Measurements from ENCODE around the gene PRKN. TPM values are rescaled to one million over a fixed set of nuclear protein-coding genes. Genes with fewer than 3 reads are reported as not detected.

Gene PRKN
- total RNA-seq, 1 donor from 2014 or later = 25.5 TPM

GRCh38 chr6:162640756-162641155 lies 86.8 kb downstream of the PRKN start:
- no peaks in the 10 kb centered on the region for H3K27me3 ChIP-seq (ENCODE audit: low read depth)
- H3K4me1 ChIP-seq = peaks cover 35% of the 10 kb centered on the region
- H3K36me3 ChIP-seq = no peaks in the 10 kb centered on the region
- DNase-seq = no peak
- H3K9me3 ChIP-seq (replicated peaks) = no peaks in the 10 kb centered on the region
- no peak overlapping the region for H3K27ac ChIP-seq (replicated peaks)
- no peak overlapping the region for H3K4me3 ChIP-seq
- TF ChIP-seq CTCF (IDR thresholded peaks at IDR 0.05; ENCODE audit: borderline replicate concordance) = no peak
- intact Hi-C loops (cut with micrococcal nuclease) = no loop called here

GRCh38 chr6:162639951-162640350 lies 87.6 kb downstream of the PRKN start:
- no peak for TF ChIP-seq CTCF (IDR thresholded peaks at IDR 0.05; ENCODE audit: borderline replicate concordance)
- no peak for DNase-seq
- Histone ChIP-seq H3K4me3 (no peak overlapping the region), H3K27me3 (ENCODE audit: low read depth) (no peaks in the 10 kb centered on the region), H3K27ac (replicated peaks) (no peak overlapping the region), H3K36me3 (no peaks in the 10 kb centered on the region), H3K9me3 (replicated peaks) (no peaks in the 10 kb centered on the region), H3K4me1 (peaks cover 41% of the 10 kb centered on the region)
- intact Hi-C loops (cut with micrococcal nuclease) = no loop called here

GRCh38 chr6:162638931-162639574 lies 88.5 kb downstream of the PRKN start:
- Histone ChIP-seq H3K4me1 (peaks cover 36% of the 10 kb centered on the region), H3K27me3 (ENCODE audit: low read depth) (no peaks in the 10 kb centered on the region), H3K36me3 (no peaks in the 10 kb centered on the region), H3K27ac (replicated peaks) (no peak overlapping the region), H3K4me3 (no peak overlapping the region), H3K9me3 (replicated peaks) (no peaks in the 10 kb centered on the region)
- no peak for TF ChIP-seq CTCF (IDR thresholded peaks at IDR 0.05; ENCODE audit: borderline replicate concordance)
- intact Hi-C loops (cut with micrococcal nuclease) = no loop called here
- DNase-seq = no peak

- TF ChIP-seq CTCF (IDR thresholded peaks at IDR 0.05; ENCODE audit: borderline replicate concordance) = no peak
- Histone ChIP-seq H3K27me3 (ENCODE audit: low read depth) (no peaks in the 10 kb centered on the region), H3K36me3 (no peaks in the 10 kb centered on the region), H3K9me3 (replicated peaks) (no peaks in the 10 kb centered on the region), H3K4me3 (no peak overlapping the region), H3K27ac (replicated peaks) (no peak overlapping the region), H3K4me1 (peaks cover 33% of the 10 kb centered on the region)
- intact Hi-C loops (cut with micrococcal nuclease) = no loop called here
- no peak for DNase-seq
Observed at GRCh38 chr6:162637317-162637716, 90.2 kb downstream of the PRKN start.

- peaks cover 6% of the 10 kb centered on the region for H3K9me3 ChIP-seq (replicated peaks)
- peaks cover 29% of the 10 kb centered on the region for H3K4me1 ChIP-seq
- no peak for DNase-seq
- intact Hi-C loops (cut with micrococcal nuclease) = no loop called here
- H3K36me3 ChIP-seq = no peaks in the 10 kb centered on the region
- no peak for TF ChIP-seq CTCF (IDR thresholded peaks at IDR 0.05; ENCODE audit: borderline replicate concordance)
- no peaks in the 10 kb centered on the region for H3K27me3 ChIP-seq (ENCODE audit: low read depth)
- H3K27ac ChIP-seq (replicated peaks) = no peak overlapping the region
- H3K4me3 ChIP-seq = no peak overlapping the region
Observed at GRCh38 chr6:162636167-162636566, 91.4 kb downstream of the PRKN start.
